CD1c-positive myeloid dendritic cell (primary cell): ENCODE measurements around the gene TPRN.
A peak's percentile ranks its signal among the peaks of the same experiment; 100 is the strongest.

Experiments used
- DNase-seq: peaks from one replicate; pipeline ENCODE4 v3.0.0-alpha.2; 2016; ENCODE audit errors: extremely low spot score

The TPRN gene

DNA sequence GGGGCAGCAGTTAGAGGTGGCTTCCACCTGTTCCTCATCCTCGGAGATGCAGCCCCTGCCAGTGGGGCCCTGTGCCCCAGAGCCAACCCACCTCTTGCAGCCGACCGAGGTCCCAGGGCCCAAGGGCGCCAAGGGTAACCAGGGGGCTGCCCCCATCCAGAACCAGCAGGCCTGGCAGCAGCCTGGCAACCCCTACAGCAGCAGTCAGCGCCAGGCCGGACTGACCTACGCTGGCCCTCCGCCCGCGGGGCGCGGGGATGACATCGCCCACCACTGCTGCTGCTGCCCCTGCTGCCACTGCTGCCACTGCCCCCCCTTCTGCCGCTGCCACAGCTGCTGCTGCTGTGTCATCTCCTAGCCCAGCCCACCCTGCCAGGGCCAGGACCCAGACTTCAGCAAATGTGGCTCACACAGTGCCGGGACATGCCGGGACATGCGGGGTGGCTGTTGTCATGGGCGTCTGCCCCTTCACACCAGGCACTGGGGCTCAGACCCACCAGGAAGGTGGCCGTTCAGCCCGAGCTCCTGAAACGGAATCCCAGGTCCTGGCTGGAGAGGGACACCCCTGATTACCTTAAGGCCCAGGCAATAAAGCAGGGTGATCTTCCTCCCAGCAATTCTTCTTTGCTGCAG, 25.3 kb upstream of the TPRN start:
- DNase-seq: no peak

DNA sequence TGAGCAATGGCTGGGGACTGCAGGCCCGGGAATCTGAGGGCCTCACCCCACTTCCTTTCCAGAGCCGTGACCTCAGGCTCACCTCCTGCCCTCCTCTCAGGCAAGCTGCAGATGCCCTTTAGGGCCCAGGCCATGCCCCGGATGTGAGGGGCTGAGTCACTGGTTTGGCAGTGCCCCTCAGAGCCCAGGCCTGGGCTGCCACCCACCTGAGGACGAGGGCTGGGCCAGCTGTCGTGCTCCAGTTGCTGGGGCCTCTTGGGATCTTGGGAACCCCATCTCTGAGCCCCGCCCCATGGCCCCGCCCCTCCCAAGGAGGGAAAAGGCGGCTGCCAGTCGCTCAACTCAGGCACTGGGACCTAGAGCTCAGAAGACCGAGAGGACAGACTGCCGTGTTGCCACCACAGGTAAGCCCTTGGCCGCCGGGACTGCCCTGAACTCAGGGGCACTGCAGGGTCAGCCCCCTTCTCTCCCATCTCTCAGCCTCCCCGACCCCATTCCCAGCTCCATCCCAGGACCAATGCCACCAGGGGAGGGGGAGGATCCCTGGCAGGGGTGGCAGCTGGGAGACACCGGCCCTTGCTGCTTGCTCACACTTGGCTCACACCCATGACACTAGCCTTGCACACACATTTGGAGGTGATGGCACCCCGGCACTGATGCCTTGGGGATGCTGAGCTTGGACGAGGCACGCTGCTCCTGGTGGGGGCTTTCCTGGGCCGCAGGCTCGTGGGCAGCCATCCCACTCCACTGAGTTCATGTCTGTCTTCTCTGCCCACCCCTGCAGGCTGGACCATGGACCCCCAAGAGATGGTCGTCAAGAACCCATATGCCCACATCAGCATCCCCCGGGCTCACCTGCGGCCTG, 24.5 kb upstream of the TPRN start, which contains the start of gene CYSRT1:
CYSRT1 (plus strand) TSS at position 345 of the 865 bp plus-strand sequence; CDS start at position 793, 448 bp downstream.
- DNase-seq: peak; percentile 42

DNA sequence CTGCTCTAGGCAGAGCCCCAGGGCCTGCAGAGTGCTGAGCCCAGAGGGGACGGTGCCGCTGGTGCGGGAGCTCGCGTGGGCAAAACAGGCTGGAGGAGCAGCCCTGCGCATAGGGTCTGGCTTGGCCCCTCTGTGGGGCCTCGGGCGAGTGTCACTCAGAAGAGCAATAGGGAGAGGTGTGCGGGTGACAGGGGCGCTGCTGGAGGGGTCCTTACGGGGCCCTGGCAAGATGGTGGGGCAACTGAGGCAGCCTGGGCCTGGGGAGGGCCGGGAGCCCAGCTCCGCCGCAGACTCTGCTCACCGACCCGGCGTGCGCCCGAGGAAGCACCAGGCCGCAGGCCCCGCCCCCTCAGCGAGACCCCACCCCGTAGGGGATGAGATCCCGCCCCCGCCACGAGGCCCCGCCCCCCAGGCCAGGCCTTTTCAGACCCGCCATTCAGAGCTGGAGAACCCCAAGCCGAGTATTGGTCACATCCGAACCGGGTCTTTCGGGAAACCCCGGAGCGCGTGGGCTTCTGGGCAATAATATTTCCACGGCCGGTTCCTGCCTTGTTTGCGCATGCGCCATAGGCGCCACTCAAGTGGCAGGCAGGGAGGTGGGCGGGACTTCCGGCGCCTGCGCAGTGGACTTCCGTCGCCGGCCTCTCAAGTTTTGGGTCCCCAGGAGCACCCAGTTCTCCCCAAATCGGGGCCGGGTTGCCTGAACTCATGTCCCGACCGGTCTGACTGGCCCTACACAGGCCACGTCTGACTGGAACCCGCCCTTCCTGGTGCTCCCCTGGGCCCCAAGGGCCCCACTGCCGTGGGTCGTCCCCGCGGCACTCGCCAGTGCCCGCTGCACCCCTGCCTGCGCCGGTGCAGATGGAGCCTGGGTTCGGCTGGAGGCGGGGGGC, 22.8 kb upstream of the TPRN start:
- DNase-seq: peak; percentile 100

DNA sequence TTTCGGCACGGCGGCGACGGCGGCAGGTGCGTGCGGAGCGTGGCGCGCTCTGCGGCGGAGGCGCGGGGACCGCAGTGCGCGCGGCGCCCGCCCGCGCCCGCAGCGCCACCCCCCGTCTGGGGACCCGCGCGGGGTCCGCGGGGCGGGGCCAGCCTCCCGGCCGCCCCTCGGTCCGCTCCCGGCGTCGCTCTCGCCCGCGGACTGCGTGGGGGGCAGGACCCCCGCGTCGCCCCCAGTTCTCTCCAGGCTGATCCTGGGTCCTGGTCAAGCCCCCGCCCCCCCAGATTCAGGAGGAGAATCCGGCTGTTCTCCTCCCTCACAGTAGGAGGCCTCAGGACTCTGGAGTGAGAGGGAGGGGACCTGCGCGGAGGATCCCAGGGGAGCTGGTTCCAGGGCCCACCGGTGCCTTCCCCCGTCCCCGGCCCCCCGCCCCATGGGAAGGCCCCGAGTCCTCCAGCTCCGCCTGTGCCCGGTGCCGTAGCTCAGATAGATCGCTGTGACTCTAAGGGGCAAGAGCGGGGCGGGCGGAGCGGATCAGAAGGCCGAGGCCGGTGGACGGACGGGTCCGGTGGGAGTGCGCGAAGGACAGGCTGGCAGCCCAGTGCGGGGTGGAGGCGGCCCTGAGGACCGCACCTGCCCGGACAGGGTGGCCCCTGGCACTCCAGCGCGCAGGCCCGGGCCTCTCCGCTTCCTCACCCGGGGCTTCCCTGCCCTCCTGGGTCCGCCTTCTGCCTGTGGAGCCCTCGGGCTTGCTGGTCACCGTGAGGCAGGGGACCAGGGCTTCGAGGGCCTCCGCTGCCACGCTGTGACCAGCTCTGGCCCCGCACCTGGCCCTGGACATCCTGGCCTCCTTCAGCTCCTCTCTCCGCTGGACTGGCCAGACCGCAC, 21.9 kb upstream of the TPRN start, which contains the start of gene RNF208:
RNF208 (minus strand) TSS at position 51 of the 888 bp plus-strand sequence. CDS start 1,028 bp downstream, outside the sequence.
- no peak for DNase-seq

DNA sequence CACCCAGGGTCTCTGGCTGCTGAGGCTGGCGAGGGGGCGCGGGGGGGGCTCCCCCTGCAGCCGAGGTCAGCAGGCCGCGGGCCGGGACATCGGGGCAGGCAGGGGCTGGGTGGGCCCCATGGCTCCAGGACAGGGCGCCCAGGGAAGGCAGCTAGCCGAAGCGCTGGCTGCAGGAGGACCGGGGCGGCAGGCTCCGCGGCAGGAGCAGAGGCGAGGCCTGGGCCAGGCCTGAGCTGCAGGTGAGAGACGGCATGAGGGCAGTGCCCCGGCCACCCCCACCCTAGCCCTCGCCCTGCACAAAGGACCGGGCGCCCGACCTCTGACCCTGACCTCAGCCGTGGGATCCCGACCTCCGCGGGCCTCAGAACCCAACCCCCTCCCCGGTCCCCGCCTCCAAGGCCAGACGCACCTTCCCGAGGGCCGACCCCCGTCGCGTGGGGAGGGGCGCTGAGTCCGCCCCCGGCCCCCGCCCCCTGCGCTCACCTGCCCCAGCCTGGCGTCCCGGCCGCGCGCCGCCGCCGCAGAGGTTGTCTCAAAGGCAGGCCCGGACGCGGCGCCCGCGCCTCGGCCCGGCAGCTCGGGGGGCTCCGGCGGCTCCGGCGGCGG, 21.1 kb upstream of the TPRN start:
- no peak for DNase-seq

DNA sequence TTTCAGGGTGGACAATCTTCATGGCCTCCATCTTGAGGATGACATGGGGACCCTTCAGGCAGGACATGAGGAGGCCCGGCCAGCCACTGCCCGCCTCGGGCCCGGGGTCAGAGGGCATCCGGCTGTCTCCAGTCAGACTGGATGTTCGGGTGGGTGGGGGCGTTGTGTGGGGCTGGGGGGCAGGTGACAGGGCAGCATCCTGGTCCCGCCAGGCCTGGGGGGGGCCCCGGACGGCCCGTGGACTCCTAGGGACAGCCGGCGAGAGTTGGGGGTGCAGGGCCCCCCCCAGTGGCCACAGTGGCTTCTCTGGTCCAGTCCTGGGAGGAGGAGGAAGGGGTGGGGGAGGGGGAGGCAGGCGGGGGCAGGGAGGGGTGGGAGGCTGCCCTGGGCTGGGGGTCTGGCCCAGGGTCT, 20.6 kb upstream of the TPRN start:
- DNase-seq: no peak

DNA sequence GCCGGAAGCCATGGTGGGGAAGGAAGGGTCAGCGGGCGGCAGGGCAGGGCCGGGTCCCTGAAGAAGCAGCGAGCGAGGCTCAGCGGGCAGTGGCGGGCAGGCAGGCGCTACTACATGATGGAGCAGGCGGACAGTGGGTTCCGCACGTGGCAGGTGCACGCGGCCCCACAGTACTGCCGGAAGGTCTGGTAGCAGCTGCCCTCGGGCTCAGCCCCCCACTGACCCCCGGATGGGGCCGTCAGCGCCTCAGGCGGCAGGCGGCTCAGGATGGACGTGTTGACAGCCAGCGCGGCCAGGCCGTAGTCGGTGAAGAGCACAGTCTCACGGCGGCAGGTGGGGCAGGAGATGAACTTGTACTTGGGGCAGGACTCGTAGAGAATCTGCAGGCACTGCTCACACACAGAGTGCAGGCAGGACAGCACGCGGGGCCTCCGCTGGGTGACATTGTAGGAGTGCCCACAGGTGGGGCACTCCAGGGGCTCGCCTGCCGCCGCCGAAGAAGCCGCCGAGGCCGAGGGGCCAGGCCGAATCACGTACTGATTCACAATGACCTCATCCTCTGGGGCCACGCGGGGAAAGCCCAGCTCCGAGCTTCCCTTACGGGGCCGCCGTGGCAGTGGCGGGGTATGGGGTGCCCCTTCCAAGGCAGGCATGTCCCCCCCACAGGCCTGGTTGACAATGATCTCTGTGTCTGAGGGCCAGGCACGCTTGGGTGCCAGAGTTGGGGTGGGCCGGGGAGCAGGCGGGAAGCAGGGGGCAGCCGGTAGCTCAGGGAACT, 20.0 kb upstream of the TPRN start:
- DNase-seq: no peak

DNA sequence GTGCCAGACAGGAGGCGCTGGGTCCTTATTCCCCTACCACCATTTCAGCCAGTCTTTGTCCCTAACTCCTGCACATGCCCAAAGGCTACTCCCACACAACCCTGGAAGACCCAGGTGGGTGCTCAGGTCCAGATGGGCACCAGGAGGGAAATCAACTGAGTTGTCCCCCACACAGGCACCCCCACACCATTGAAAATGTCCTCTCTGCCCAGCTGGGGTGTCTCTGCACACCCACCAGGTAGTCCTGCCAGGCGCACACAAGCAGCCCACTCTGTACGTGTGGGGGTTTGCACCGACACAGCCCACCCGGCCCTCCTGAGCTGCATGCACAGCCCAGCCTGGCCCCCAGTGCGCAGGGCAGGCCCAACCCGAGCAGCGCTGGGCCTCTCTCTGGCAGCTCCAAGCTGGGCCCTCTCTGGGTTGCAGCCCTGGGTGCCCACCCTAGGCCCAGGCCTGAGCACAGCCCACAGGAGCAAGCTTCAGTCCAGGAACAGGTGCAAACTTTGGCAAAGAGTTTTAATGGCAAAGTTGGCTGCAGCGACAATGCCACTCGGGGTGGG, 19.3 kb upstream of the TPRN start:
- DNase-seq: no peak

DNA sequence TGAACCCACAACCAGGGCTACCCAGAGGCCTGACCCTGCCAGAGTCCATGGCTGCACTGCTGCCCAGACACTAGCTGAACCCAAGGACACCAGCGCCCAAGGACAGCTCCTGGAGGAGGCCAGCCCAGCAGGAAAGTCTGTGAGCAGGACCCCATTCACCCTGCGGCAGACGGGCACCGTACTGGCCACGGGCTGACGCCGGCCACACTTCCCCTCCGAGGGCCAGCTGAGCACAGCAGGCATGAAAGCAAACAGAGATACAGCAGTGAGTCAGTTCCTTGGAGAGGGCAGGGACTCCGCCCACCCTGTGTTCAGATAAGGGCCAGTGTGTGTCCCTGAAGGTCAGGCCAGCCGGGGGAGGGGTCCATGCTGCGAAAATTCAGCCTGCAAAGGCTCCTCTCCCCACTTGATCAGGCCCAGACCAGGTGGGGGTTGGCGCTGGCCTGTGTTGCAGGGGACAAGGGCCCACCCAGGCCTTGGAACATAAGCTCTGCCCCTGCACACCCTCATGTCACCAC, 18.3 kb upstream of the TPRN start:
- peak; percentile 51 for DNase-seq

DNA sequence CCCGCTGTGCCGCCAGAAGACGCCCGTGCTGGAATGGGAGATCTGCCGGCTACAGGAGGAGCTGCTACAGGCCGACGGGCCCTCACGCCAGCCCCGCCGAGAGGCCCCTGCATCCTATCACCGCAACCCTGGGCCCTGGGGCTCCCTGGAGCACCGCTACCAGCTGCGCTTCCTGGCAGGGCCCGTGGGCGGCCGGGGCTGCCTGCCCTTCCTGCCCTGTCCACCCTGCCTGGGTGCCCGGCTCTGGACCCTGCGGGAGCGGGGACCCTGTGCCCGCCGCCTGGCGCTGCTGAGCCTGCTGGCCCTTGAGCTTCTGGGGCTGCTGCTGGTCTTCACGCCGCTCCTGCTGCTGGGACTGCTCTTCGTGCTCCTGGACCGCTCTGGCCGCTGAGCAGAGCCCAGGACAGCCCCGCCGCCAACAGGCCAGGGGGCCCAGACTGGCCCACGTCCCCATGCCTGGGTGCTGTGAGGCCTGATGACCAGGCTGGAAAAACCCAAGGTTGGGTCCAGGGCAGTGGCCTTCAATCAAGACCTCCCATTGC, 17.7 kb upstream of the TPRN start:
- no peak for DNase-seq

DNA sequence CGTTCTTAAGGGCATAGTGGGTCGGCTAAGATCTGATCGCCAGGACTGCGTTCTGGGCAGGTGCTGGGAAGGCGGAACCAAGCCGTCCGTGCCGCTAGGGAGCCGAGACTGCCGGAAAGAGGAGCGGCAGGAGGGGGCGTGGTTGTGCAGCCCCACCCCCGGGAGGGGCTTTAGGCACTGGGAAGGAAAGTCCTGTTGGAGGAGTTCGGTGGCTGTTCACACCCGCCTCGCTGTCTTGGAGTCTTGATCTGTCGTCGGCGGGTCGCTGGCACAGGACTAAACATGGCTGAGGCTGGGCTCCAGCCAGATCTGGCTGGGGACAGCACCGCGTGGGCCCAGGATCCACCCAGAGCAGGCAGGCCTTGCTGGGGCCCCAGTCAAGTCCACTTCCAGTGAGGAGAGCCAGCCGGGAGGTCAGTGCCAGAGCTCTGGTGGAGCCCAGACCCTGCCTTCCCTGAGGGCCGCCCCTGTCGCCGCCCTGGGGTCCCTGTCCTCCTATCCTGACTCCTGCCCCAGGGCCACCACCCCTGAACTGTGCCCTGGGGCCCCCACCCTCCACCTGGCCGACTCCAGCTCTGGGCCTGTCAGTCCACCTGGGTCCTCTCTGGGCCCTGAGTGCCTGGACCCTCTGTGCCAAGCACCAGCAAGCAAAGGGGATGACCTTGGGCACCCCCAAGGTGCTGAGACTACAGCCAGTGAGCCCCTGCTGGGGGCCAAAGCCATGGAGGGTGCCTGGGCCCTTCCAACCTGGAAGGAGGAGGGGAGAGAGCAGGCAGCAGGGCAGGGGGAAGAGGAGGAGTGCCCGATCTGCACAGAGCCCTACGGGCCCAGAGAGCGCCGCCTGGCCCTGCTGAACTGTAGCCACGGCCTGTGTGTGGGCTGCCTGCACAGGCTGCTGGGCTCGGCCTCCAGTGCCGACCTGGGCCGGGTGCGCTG, 17.0 kb upstream of the TPRN start:
- peak; percentile 27 for DNase-seq

DNA sequence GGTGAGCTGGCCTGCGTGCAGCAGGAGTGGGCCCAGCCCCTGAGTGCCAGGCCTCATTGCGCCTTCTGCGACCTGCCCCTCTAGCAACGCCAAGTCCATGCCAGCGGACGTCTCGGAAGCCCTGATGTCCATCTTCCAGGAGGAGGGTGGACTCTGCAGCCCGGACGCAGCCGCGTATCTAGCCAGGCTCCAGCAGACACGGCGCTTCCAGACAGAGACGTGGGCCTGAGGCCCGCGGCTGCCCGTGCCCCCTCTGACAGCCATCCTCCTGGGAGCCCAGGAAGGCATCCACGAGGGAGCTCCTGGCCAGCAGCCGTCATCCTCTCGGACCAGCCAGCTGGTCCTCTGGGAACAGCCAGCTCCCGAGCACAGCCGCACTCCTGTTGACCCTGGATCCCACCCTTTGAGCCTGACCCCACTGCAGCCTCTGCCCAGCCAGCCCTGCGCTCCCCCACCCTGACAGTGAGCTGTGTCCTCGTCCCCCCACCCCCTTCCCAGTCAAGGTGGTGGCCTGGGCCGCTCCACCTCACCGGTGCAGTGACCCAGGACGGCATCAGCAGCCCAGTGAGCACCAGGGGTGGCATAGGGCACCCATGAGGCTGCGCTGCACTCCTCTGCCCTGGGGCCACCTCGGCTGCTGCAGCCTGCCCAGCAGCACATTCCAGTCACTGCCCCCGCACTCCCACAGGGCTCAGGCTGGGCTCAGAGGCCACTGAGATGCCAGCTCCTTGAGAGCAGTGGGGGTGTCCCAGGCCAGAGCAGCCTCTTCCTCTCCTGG, 15.8 kb upstream of the TPRN start:
- no peak for DNase-seq

DNA sequence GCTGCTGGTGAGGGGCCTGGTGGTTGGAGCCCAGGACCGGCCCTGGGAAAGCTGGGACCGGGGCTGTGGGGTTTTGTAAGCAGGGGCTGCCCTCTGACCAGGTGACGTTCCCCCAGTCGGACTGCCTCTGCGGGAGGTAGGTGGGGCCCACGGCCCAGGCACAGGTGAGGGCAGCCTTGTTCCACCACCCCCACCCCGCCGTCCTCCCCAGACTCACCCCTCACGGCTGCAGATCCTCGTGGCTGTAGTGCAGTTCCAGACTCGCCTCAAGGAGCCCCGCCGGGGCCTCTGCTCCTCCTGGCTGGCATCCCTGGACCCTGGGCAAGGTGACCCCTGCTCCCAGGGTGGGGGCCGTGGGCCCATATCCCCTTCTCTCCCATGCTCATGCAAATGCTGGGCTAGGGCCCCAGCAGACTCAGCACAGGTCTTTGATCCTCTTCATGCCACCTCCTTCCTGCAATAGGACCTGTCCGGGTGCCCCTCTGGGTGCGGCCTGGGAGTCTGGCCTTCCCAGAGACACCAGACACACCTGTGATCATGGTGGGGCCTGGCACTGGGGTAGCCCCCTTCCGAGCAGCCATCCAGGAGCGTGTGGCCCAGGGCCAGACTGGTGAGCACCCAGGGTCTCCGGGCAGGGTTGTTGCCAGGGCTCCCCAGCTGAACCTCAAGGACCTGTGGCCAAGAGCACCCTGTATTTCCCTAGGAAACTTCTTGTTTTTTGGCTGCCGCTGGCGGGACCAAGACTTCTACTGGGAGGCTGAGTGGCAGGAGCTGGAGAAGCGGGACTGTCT, 14.8 kb upstream of the TPRN start:
- no peak for DNase-seq

DNA sequence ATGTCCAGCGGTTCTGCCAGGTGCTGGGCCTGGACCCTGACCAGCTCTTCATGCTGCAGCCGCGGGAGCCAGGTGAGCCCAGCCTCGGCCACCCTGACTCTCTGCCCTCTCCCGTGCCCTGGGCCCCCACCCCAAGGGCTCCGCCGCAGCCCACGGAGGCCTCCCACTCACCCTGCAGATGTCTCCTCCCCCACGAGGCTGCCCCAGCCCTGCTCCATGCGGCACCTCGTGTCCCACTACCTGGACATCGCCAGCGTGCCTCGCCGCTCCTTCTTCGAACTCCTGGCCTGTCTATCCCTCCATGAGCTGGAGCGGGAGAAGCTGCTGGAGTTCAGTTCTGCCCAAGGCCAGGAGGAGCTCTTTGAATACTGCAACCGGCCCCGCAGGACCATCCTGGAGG, 14.1 kb upstream of the TPRN start:
- DNase-seq: no peak

DNA sequence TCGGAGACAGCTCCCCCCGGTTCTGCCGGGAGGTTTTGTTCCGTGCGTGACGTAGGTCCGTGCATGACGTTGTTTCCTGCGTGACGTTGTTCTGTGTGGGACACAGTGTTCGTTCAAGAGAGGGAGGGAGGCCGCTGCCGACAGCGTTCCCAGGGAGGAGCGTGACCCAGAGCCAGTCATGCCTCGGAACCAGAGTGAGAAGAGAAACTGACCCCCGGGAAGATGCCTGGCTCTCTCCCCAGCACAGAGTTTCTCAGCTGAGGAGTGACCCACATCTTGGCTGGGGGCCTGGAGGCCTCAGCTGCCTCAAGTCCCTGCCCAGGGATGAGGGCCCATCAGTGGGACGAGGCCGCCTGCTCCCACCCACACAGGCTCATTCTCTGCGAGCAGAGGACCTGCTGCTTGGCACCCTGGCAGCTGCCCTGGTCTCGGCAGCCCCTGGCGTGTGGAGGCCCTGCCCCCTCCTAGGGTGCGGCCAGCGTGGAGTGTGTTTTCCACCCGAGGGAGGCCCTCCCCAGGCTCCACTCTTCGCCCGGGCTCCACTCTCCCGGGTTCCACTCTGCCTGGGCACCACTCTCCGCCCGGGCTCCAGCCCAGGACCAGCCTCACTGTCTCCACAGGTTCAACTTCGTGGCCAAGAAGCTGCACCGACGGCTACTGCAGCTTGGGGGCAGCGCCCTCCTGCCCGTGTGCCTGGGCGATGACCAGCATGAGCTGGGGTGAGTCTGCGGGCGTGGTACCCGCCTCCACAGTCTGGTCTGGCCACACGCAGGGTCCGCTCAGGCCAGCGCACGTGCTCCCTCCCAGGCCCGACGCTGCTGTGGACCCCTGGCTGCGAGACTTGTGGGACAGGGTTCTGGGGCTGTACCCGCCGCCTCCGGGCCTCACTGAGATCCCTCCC, 12.9 kb upstream of the TPRN start:
- no peak for DNase-seq
